NCI-H524 treated with DMSO at 0.1 percent for 48 hours (cell line): ENCODE data around the gene METTL26.

Experiments
- DNase-seq: peaks from one replicate; lab custom pipeline; 2025; lab: John Stamatoyannopoulos, UW

Gene METTL26

GRCh38 chr16:595942-596735 is 40.0 kb downstream of the METTL26 start:
- DNase-seq, result no peak

GRCh38 chr16:595094-595528 is 41.0 kb downstream of the METTL26 start:
- no peak for DNase-seq

DNA sequence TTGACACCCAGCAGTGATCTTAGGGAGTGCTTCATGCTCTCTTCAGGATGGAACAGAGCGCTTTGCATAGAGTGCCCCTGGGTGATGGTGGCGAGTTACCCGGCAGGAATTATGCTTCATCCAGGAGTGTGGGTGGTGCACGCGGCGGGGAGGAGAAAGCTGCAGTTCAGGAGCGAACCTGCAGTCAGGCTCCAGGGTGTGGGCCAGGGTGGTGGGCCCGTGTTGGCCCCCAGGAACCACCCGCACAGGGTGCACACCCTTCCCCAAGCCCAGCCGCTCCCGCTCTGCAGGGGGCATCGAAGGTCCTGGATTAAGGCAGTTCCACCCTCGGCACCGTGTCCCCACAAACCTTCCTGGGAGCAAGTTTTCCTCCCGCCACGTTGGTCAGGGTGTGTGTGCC is 42.3 kb downstream of the METTL26 start:
- no peak for DNase-seq

DNA sequence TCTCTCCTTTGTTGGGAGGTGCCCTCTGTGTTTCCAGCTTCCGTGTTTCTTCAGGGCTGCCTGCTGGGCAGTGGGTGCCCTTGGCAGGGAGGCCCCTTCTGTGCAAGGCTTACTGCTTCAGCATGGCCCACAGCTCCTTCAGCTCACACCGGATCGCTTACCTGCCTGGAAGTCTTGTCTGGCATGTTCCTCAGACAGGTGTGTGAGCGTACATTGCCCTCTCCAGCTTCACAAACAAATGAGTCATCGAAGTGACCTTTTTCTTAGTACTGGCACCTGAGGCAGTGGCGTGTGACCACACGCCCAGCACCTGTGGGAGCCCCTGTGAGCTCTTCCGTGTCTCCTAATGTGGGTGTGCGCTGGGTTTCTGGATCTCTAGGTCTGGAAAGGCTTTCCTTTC is 42.7 kb downstream of the METTL26 start:
- no peak for DNase-seq

- DNase-seq, result peak; percentile 32
These were observed 43.4 kb downstream of the METTL26 start for GRCh38 chr16:592518-593306.

DNA sequence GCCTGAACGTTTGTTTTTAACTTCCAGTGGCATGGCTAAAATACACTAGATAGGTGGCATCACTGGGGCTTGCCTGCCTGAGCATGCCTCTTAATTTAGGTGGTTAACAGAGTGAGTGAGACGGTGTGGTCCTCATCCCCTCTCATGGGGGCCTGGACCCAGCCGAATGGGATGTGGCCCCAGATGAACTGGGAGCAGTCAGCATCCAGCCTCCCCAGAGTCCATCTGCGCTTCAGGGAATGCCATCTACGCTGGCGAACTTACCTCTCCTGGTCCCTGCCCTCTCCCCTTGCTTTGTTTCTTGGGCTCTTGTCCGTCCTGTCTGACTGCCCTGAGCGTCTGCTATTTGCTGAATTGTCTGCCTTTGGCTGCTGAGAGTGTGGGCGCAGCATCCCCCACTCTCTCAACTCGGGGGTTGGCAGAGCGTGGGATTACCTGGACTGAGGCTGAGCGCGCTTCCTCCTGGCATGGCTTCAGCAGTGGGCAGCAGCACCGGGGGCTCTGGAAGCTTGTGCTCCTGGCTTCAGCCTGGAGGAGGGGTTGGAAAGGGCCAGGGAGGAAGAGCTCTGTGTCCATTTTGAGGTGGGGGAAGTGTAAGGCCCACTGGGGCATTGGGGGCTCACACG is 44.1 kb downstream of the METTL26 start:
- no peak for DNase-seq

GRCh38 chr16:591231-591630 is 44.9 kb downstream of the METTL26 start:
- no peak for DNase-seq

DNA sequence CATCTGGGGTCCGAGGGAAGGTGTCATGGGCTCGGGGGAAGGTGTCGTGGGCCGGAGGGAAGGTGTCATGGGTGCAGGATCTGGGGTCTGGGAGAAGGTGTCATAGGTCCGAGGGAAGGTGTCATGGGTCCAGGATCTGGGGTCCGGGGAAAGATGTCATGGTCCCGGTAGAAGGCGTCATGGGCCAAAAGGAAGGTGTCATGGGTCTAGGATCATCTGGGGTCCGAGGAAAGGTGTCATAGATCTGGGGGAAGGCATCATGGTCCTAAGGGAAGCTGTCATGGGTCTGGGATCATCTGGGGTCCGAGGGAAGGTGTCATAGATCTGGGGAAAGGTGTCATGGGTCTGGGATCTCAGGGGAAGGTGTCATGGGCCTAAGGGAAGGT is 45.3 kb downstream of the METTL26 start:
- no peak for DNase-seq

- DNase-seq, result no peak
These were observed 45.8 kb downstream of the METTL26 start for GRCh38 chr16:590188-590814.

DNA sequence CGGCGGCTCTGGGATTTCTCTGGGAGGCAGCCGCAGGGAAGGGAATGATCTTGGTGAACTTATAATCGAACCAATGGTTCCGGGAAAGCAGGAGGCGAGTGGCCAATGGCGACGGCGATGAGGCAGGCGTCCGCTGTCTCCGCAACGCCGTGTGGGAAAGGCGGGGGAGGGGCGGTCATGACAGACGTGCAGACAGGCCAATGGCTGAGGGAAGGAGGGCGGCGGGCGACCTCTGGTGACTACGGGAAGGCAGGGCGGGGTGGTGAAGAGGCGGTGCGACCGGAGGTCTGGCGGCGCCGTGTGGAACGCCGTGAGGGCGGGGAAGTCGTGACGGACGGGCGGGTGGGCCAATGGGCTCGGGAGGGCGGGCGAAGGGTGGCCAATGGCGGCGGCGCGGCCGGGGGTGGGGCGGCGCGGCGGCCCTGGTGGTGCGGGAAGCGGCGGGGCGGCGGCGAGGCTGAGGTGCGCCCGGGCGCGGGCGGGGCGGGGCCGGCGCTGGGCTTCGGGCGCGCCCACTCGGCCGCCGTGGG is 46.4 kb downstream of the METTL26 start, which contains the start of gene RAB40C:
RAB40C (plus strand) TSS at position 409 of the 530 bp plus-strand sequence. CDS start 226 bp downstream, outside the sequence.
- peak; percentile 83 for DNase-seq

GRCh38 chr16:588889-589657 is 47.0 kb downstream of the METTL26 start:
- DNase-seq, result peak; percentile 66

DNA sequence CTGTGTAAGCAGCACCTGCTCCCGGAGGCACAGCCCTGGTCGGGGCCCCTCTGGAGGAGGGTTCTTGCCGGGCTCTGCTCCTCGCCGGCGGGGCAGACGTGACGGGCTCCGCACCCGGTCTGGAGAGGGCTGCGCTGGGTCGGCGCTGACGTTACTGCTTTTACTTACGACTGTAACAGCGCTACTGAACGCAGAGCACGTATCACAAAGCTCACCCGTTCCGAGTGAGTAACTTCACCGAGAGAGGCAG is 47.5 kb downstream of the METTL26 start:
- DNase-seq, result no peak

DNA sequence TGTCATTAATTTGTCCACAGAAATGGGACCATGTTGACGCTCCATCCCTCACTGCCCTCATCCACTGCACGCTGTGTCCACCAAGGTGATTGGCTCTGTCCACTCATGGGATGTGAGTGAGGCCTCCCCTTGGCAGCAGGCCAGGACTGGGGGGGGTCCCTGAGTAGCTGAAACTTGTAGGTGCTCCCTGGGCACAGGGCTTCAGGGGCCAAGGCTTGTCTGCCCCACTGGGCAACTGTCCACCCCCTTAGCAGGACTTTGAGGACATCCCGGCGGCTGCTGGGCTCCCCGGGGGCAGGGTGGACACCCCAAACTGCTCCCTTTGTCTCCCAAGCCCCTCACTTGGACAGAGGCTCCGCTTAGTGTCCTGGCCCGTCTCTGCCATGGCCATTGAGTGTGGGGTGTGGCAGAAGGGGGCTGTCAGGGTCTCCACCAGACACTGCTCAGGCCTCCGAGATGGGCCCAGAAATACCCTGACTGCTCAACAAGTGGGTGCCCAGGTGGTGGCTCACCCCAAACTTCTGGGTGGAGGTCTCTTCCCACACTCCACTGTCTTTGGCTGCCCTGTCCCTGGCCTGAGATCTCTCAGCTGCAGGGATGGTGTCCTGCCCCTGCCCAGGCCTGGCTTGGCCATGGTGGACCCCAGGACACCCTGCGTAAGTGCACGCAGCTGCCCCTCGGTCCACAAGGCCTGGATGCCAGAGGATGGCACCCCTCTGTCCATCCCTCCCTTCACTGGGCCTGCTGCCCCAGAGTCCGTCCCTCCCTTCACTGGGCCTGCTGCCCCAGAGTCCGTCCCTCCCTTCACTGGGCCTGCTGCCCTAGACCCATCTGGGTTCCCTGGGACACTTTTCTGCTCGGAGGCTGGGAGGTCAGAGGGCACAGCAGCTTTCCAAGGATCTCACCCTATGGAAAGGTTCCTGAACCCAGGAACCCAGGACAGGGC is 49.2 kb downstream of the METTL26 start:
- no peak for DNase-seq

DNA sequence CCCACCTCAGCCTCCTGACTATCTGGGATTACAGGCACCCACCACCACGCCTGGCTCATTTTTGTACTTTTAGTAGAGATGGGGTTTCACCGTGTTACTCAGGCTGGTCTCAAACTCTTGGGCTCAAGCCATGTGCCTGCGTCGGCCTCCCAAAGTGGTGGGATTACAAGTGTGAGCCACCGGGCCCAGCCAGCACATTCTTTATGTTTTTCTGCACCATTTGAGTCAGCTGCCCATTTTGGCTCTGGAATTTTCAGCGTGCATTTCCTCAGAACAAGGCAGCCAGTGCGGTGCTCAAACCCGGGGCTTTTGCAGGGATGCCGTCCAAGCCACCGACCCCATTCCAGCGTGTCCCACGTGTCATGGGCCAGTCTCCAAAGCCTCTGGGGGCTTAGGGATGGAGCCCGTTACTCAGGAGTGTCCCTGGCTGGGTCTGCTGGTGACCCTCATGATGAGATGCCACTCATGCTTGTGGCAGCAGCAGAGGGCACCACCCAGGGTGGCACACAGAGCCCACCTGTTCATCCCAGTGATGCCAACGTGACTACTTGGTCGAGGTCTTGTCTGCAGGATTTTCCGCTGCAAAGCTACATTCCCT is 50.0 kb downstream of the METTL26 start:
- no peak for DNase-seq

GRCh38 chr16:585351-585750 is 50.8 kb downstream of the METTL26 start:
- DNase-seq, result no peak
